ENCODE results near the gene PDZD2. TPM values are rescaled to one million over a fixed set of nuclear protein-coding genes. Genes with fewer than 3 reads are reported as not detected.
"Not testable (repeated sequence)": the region's sequence is repeated elsewhere in the genome, so short reads cannot be mapped to it uniquely, and the experiment has no call there.

Gene PDZD2
- total and polyA plus RNA-seq, 2 donors (not counting 3 experiments of a cell fraction or from before 2014, with no cell fraction given) = 0.66 to 6.9 TPM

GRCh38 chr5:31688515-31689092 is 49.7 kb downstream of the PDZD2 start:
- Histone ChIP-seq H4K20me1 (replicated peaks; ENCODE audit: control insufficient read depth, extremely low read depth, insufficient read depth, low read length) (no peaks in the 10 kb centered on the region), H3K79me2 (ENCODE audit: control insufficient read depth, insufficient read depth, low read length) (no peaks in the 10 kb centered on the region), H3K27ac (ENCODE audit: insufficient read depth, low read depth, low read length) (no peak overlapping the region), H3K4me2 (ENCODE audit: insufficient read depth, low read length) (no peak overlapping the region), H3K36me3 (ENCODE audit: control insufficient read depth in 2 of 2, extremely low read depth in 1 of 2, insufficient read depth in 2 of 2, low read length in 2 of 2) (no peaks in the 10 kb centered on the region), H3K9me1 (replicated peaks; ENCODE audit: control insufficient read depth, extremely low read depth, insufficient read depth, low read length) (no peaks in the 10 kb centered on the region), H3K27me3 (ENCODE audit: control insufficient read depth in 2 of 2, insufficient read depth in 2 of 2, low read length in 2 of 2) (no peaks in the 10 kb centered on the region), H3K4me3 (replicated peaks in 1 of 3; ENCODE audit: insufficient read depth in 1 of 3, low read depth in 1 of 3, low read length in 3 of 3) (no peak overlapping the region), H3K4me1 (ENCODE audit: control insufficient read depth, extremely low read depth, insufficient read depth, low read length) (no peaks in the 10 kb centered on the region), H3K9ac (replicated peaks; ENCODE audit: extremely low read depth, insufficient read depth, low read length) (no peak overlapping the region), H3K9me3 (replicated peaks; ENCODE audit: control insufficient read depth, insufficient read depth, low read length) (no peaks in the 10 kb centered on the region), H2AFZ (ENCODE audit: low read depth, low read length) (no peak overlapping the region)
- dilution Hi-C loops (cut with MboI; ENCODE audit: extremely low pct_ligation_motif_present, low sequenced_read_pairs) (no loop called here), intact Hi-C loops (cut with micrococcal nuclease) (no loop called here)
- POLR2A ChIA-PET = no interaction called here
- DNase-seq (ENCODE audit: low read depth, low spot score) (no peak), FAIRE-seq (no peak)
- CTCF ChIA-PET = no interaction called here
- BruUV-seq (replicated peaks) = no TSS peak
- TF ChIP-seq EZH2 (IDR thresholded peaks at IDR 0.05; ENCODE audit: borderline replicate concordance, low read depth, low read length, severe bottlenecking) (no peak), MYC (IDR thresholded peaks at IDR 0.05; ENCODE audit: low read depth, low read length) (no peak), GATA2 (IDR thresholded peaks at IDR 0.05; ENCODE audit: insufficient read depth, insufficient read length, low read depth, low read length) (no peak), POLR2A (IDR thresholded peaks at IDR 0.05; ENCODE audit: low read depth, low read length) (no peak), MAX (IDR thresholded peaks at IDR 0.05; ENCODE audit: insufficient read depth, insufficient read length) (no peak), POLR2AphosphoS5 (IDR thresholded peaks at IDR 0.05; ENCODE audit: insufficient read depth, low read depth, low read length) (no peak), JUN (IDR thresholded peaks at IDR 0.05; ENCODE audit: borderline replicate concordance, insufficient read depth, insufficient read length, low read depth) (no peak), CTCF (IDR thresholded peaks at IDR 0.05; ENCODE audit: extremely low read depth in 1 of 2, insufficient read depth in 1 of 2, low read depth in 1 of 2, low read length in 2 of 2) (no peak), FOS (IDR thresholded peaks at IDR 0.05; ENCODE audit: borderline replicate concordance, insufficient read depth, low read length) (no peak)

- H3K9me3 ChIP-seq (replicated peaks; ENCODE audit: control insufficient read depth, insufficient read depth, low read length); FAIRE-seq; H3K4me1 ChIP-seq (ENCODE audit: control insufficient read depth, extremely low read depth, insufficient read depth, low read length); H3K36me3 ChIP-seq (ENCODE audit: control insufficient read depth in 2 of 2, extremely low read depth in 1 of 2, insufficient read depth in 2 of 2, low read length in 2 of 2); H3K4me3 ChIP-seq (replicated peaks in 1 of 3; ENCODE audit: insufficient read depth in 1 of 3, low read depth in 1 of 3, low read length in 3 of 3); H4K20me1 ChIP-seq (replicated peaks; ENCODE audit: control insufficient read depth, extremely low read depth, insufficient read depth, low read length); H3K79me2 ChIP-seq (ENCODE audit: control insufficient read depth, insufficient read depth, low read length); DNase-seq (ENCODE audit: low read depth, low spot score); CTCF ChIA-PET; dilution Hi-C loops (cut with MboI; ENCODE audit: extremely low pct_ligation_motif_present, low sequenced_read_pairs); H3K4me2 ChIP-seq (ENCODE audit: insufficient read depth, low read length); H3K9ac ChIP-seq (replicated peaks; ENCODE audit: extremely low read depth, insufficient read depth, low read length); H3K27ac ChIP-seq (ENCODE audit: insufficient read depth, low read depth, low read length); intact Hi-C loops (cut with micrococcal nuclease); H2AFZ ChIP-seq (ENCODE audit: low read depth, low read length); H3K9me1 ChIP-seq (replicated peaks; ENCODE audit: control insufficient read depth, extremely low read depth, insufficient read depth, low read length); POLR2A ChIA-PET; BruUV-seq (replicated peaks); H3K27me3 ChIP-seq (ENCODE audit: control insufficient read depth in 2 of 2, insufficient read depth in 2 of 2, low read length in 2 of 2): not testable (repeated sequence)
Measured at GRCh38 chr5:31691408-31691807, 52.5 kb downstream of the PDZD2 start.

All from endothelial cell of umbilical vein (primary cell).